CD1c-positive myeloid dendritic cell (primary cell): ENCODE measurements around the gene SYNJ2.
A peak's percentile ranks its signal among the peaks of the same experiment; 100 is the strongest.

ENCODE experiments used
- DNase-seq: peaks from one replicate; pipeline ENCODE4 v3.0.0-alpha.2; 2016; ENCODE audit errors: extremely low spot score

The SYNJ2 gene

DNA sequence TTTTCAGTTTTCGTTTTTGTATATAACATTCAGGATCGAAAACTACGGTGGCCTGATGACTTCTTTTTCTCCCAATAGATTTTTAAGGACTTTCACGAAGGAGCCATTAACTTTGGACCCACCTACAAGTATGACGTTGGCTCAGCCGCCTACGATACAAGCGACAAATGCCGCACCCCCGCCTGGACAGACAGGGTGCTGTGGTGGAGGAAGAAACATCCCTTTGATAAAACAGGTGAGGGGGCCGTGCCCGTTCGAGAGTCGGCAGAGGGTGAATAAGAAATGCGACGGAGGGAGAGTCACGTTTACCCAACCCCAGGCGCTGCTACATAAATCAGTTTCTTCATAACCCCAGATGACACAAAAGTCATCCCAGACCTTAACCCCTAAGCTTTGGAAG is 94.9 kb downstream of the SYNJ2 start:
- DNase-seq = no peak

DNA sequence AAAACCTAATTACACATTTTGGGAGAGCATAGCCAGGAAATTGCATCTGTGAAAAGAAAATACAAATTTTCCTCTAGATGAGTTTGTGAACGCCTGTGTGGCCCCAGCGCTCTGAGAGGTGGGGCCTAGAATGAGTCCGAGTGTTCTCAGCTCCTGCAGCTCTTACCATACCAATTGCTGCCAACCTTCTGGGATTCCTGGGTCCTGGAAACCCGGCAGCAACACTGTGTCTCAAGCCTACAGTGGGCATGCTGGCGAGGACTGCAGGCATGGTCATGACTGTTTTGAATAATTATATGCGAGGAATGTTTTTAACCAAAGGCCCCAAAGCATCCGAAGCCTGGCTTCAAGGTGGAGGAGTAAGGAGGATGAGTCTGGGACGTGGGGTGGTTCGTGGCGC is 96.0 kb downstream of the SYNJ2 start:
- DNase-seq = no peak

DNA sequence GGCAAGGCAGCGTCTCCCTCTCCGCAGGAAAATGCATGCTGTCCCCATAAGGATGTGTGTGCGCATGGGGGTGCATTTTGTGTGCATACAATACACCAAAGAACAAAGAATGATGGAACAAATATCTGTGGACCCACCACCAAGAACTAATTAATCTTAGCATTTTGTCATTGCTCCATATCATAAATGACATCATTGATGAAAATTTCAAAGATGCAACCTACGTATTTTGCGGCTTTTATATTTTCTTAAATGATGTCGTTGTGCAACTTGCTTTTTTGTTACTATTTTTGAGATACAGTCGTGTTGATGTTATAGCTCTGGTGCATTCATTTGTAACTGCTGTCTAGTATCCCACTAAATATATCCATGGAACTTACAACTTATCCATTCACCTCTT is 96.7 kb downstream of the SYNJ2 start:
- DNase-seq = no peak

- DNase-seq = no peak
Observed at GRCh38 chr6:158080849-158081656, 99.4 kb downstream of the SYNJ2 start.

- DNase-seq = peak; percentile 65
Observed at GRCh38 chr6:158081657-158081935, 99.9 kb downstream of the SYNJ2 start.

DNA sequence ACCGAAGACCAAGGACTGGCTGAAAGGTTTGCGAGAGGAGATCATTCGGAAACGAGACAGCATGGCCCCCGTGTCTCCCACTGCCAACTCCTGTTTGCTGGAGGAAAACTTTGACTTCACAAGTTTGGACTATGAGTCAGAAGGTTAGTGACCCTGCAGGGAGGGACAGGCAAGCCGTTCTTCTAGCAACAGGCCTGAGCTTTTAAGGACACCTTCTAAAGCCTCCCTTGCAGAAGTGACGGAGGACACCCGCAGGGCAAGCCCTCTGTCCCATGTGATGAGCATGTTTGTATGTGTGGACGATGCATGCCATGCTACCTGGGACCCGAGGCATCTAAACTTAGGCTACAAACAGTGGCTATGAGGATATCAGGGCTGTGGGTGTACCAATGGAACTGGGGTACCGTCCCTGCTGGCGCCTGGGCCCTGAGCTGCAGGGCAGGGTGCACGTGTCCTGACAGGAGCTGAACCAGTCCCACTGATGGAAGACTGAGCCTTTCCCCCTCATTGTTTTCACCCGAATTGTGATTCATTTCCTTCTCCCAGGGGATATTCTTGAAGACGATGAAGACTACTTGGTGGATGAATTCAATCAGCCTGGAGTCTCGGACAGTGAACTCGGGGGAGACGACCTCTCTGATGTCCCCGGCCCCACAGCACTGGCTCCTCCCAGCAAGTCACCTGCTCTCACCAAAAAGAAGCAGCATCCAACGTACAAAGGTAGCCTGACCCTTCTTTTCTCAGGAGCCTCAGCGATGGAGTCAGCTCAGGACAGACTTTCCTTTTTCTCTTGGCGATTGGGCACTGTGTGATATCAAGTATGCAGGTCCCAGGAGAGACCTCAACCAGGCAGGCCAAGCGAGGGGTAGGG is 102.0 kb downstream of the SYNJ2 start:
- DNase-seq = no peak

- DNase-seq = no peak
Observed at GRCh38 chr6:158085261-158086053, 103.8 kb downstream of the SYNJ2 start.

GRCh38 chr6:158086054-158086503 is 104.4 kb downstream of the SYNJ2 start:
- DNase-seq = no peak

GRCh38 chr6:158086504-158087223 is 105.0 kb downstream of the SYNJ2 start:
- peak; percentile 66 for DNase-seq

- DNase-seq = peak; percentile 14
Observed at GRCh38 chr6:158087224-158087867, 105.7 kb downstream of the SYNJ2 start.

DNA sequence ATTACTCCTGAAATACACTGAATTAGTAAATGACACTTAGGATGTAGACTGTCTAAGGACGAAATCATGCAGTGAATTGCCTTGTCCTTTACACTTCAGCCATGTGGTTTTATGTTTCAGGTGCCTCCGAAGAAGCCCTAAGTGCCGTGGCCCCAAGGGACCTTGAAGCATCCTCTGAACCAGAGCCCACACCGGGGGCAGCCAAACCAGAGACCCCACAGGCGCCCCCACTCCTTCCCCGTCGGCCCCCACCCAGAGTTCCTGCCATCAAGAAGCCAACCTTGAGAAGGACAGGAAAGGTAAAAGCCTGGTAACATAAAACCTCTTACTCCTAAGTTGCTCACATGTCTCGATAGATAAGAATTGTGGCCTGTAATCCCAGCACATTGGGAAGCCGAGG is 111.1 kb downstream of the SYNJ2 start:
- no peak for DNase-seq

DNA sequence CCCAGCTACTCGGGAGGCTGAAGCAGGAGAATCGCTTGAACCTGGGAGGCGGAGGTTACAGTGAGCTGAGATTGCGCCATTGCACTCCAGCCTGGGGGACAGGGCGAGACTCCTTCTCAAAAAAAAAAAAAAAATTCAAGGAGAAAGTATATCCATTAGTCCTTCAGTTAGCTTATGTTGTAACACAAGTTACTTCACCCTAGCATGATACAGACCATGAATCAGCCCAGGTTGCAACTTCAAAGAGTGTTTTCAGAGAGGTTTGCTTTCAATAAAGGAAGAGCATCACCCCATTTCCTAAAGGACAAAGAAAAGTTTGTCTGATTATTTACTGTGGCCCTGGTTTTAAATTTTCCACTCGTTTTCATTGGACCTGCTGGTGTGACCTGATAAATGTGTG is 113.4 kb downstream of the SYNJ2 start:
- no peak for DNase-seq

DNA sequence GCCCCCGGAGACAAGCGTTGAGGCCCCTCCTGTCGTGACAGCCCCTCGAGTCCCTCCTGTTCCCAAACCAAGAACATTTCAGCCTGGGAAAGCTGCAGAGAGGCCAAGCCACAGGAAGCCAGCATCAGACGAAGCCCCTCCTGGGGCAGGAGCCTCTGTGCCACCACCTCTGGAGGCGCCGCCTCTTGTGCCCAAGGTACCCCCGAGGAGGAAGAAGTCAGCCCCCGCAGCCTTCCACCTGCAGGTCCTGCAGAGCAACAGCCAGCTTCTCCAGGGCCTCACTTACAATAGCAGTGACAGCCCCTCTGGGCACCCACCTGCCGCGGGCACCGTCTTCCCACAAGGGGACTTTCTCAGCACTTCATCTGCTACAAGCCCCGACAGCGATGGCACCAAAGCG is 114.0 kb downstream of the SYNJ2 start:
- no peak for DNase-seq

DNA sequence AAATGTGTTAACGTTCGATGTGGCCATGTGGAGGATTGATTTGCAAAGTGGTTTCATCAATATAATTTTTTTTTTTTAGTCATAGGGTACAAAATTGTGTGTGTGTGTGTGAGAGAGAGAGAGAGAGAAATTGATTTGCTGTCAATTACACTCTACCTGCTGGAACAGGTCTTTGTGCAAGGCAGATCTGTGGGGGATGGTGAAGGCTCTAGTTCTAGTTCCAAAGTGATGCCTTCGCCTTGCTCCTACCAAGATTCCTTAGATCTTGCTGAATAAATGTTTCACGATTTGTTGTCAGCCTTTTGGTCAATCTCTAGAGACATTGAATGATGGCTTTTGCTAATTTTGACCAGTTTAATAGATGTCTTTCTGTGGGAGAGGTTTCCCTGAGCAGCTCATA is 121.6 kb downstream of the SYNJ2 start:
- DNase-seq = no peak

DNA sequence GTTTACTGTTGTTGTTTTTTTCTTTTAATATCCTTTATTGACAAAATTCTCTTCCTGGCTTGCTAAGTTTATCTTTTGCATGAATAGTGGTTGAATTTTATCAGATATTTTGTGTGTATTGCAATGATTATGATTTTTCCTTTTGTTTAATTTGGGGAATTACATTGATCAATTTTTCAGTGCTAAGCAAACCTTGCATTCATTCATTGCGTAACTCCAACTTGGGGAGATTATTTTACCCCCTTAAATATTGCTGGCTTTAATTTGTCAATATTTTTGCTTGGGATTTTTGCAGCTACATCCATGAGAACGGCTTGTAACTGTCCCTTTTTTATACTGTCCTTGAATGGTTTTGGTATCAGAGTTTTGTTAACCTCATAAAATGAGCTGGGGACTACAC is 123.0 kb downstream of the SYNJ2 start:
- DNase-seq = no peak

DNA sequence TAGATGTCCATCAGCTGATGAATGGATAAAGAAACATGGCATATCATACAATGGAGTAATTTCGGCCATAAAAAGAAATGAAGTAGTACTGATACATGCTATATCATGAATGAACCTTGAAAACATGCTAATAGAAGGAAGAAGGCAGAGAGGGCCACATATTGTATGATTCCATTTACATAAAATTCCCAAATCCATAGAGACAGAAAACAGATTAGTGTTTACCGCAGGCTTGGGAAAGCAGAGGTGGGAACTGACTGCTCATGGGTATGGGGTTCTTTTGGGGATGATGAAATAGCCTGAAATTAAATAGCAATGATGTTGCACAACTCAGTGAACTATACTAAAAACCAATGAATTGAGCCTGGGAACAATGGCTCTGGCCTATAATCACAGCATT is 128.1 kb downstream of the SYNJ2 start:
- no peak for DNase-seq

- DNase-seq = no peak
Observed at GRCh38 chr6:158110986-158111385, 129.3 kb downstream of the SYNJ2 start.

GRCh38 chr6:158111987-158112386 is 130.3 kb downstream of the SYNJ2 start:
- DNase-seq = no peak

DNA sequence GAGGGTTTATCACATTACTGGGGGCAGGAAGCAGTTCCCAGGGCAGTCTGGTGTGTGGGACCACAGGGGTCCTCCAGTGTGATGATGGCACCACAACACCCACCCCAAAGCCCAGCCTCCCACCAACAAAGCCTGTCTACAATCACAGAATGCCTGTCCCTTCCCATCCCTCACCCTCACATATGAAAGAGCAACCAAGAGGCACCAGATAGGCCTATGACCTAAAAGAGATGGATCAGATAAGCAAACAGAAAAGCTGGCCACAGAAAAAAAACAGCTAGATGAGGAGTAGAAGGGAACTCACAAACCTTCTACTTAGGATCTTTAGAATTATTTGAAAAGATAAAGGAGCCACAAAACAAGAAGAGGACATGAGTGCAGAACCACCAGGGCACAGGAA is 132.1 kb downstream of the SYNJ2 start:
- DNase-seq = no peak

DNA sequence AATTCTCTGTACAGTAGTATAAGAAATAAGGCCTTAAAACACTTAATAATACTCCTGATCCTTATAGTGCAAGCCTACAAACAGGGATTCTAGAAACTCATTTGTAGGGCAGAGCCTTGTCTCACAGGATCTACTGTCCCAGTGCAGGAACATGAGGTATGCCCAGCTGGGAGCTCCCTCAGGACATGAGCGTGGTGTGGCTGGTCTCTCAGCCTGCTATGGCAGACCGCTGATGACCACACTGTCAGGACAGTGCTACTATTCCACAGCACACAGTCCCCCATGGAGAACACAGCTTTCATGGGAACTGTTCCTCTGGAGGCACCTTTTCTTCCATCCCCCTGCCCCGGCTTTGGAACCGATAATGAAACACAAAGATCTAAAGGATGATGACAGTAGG is 133.4 kb downstream of the SYNJ2 start:
- DNase-seq = no peak

DNA sequence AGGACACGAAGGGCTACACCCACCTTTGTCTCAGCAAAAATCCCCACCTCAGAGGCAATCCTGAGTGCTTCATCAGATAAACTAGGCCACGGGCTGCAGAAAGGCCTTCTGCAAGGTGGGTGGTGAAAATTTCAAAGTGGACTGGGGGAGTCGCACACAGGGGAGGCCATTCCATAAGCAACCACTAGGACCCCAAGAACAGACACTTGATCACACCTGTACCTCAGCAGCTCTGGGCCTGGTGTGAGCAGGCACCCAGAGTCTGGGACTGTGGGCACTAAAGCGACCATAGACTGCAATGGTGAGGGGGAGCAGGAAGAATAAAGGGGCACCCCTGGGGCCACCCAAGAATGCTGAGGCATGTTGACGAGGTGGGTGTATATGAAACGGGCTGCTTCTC is 133.8 kb downstream of the SYNJ2 start:
- no peak for DNase-seq
